Tibial nerve (tissue), 4 donors: Measurements from ENCODE around the gene MEGF10. TPM values are rescaled to one million over a fixed set of nuclear protein-coding genes. Genes with fewer than 3 reads are reported as not detected.
"Not testable (repeated sequence)": the region's sequence is repeated elsewhere in the genome, so short reads cannot be mapped to it uniquely, and the experiment has no call there.

Source experiments
- DNase-seq, 2 donors: peaks; one replicate each; pipeline ENCODE4 v3.0.0-alpha.2; 2019; ENCODE audit warnings: low spot score in 2 of 2
- H3K27ac ChIP-seq, 4 donors: fragments of 200-600 bp; sonication (generic) in 3 of 4; one replicate each; pipeline ENCODE4 v1.5.1; 2017 to 2019; ENCODE audit warnings: mild to moderate bottlenecking in 1 of 4
- H3K27me3 ChIP-seq, 2 donors: fragments of 200-600 bp; sonication (generic) in 1 of 2; one replicate each; pipeline versions ENCODE4 v1.5.1 to v1.6.0; 2017 to 2019
- H3K36me3 ChIP-seq, 3 donors: fragments of 200-600 bp; sonication (generic); one replicate each; pipeline ENCODE4 v1.5.1; 2018 to 2019
- H3K4me1 ChIP-seq, 4 donors: fragments of 200-600 bp; sonication (generic) in 3 of 4; one replicate each; pipeline ENCODE4 v1.5.1; 2017 to 2019
- H3K4me3 ChIP-seq, 4 donors: fragments of 200-600 bp; sonication (generic) in 3 of 4; one replicate each; pipeline ENCODE4 v1.5.1; 2017 to 2019; ENCODE audit warnings: mild to moderate bottlenecking in 1 of 4, moderate library complexity in 1 of 4
- H3K9me3 ChIP-seq, 4 donors: fragments of 200-600 bp; sonication (generic) in 3 of 4; one replicate each; pipeline ENCODE4 v1.5.1; 2017 to 2019
- CTCF ChIP-seq, 5 experiments: fragments of 200-600 bp in 3 of 5; fragments of 450-650 bp in 2 of 5; sonication (generic) in 3 of 5; IDR thresholded peaks; one replicate each; pipeline ENCODE4 v1.5.1; 2016 to 2019; ENCODE audit warnings: antibody characterized with exemption in 5 of 5, mild to moderate bottlenecking in 3 of 5, moderate library complexity in 2 of 5
- EP300 ChIP-seq, 2 donors: sonication (generic); formaldehyde crosslinking; IDR thresholded peaks; one replicate each; pipeline ENCODE4 v1.6.1; 2017; ENCODE audit warnings: antibody characterized with exemption in 2 of 2, mild to moderate bottlenecking in 1 of 2
- POLR2A ChIP-seq, 2 donors: fragments of 450-650 bp; IDR thresholded peaks; one replicate each; pipeline ENCODE4 v1.6.1; 2017; ENCODE audit warnings: antibody characterized with exemption in 2 of 2, mild to moderate bottlenecking in 2 of 2, moderate library complexity in 2 of 2
- WGBS, 2 donors: methylation state at CpG; one replicate each; pipeline ENCODE4 v1.1.5; 2018; 5-methylcytosine and 5-hydroxymethylcytosine counted together
- total RNA-seq, 4 donors: library from RNA; depleted of rRNA; stranded (reverse); fragments of >200 nt; gene quantifications; one replicate each; pipeline ENCODE4 v1.1.0, GENCODE V29; 2016

MEGF10 gene
- total RNA-seq, 4 donors from 2014 or later = 0.30 to 3.3 (median 1.3) TPM

DNA sequence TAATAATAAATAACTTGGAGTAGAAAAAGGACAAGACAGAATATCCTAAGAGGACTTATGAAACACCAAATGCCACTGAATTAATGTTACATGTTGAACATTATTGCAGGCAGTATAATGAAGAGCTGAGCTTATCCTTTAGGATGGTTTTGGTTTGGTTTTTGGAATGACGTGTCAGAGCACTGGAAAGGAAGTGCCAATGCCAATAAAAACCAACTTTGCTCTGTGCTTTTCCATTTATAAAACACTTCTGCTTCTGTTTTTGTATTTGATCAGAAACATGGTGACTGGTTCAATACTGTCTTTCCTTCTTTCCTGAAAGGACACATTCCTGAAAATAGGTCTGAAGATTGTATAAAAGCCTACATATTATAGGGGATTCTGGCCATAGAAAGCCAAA lies 4.2 kb downstream of the MEGF10 start:
- no peaks in the 10 kb centered on the region for H3K9me3 ChIP-seq
- H3K27ac ChIP-seq = no peak overlapping the region
- 39 to 57% methylated on average over 1 of the region's 1 CpG for WGBS, 2 donors
- no peaks in the 10 kb centered on the region for H3K36me3 ChIP-seq
- peaks cover 0 to 8% of the 10 kb centered on the region in 2 donors for H3K27me3 ChIP-seq
- TF ChIP-seq CTCF (IDR thresholded peaks at IDR 0.05) (no peak), EP300 (IDR thresholded peaks at IDR 0.05) (no peak), POLR2A (IDR thresholded peaks at IDR 0.05) (no peak)
- H3K4me3 ChIP-seq = no peak overlapping the region
- no peak for DNase-seq
- peaks cover 0 to 33% (median 0%) of the 10 kb centered on the region in 4 donors for H3K4me1 ChIP-seq

- WGBS, 2 donors = 80% methylated on average over 1 of the region's 1 CpG
- DNase-seq = no peak
- H3K9me3 ChIP-seq = no peaks in the 10 kb centered on the region
- peaks cover 0 to 3% of the 10 kb centered on the region in 2 donors for H3K27me3 ChIP-seq
- H3K27ac ChIP-seq = no peak overlapping the region
- no peaks in the 10 kb centered on the region for H3K36me3 ChIP-seq
- TF ChIP-seq POLR2A (IDR thresholded peaks at IDR 0.05) (no peak), EP300 (IDR thresholded peaks at IDR 0.05) (no peak), CTCF (IDR thresholded peaks at IDR 0.05) (no peak)
- peaks cover 0 to 27% (median 0%) of the 10 kb centered on the region in 4 donors for H3K4me1 ChIP-seq
- H3K4me3 ChIP-seq = no peak overlapping the region
These were observed 4.9 kb downstream of the MEGF10 start for GRCh38 chr5:127295454-127295853.

DNA sequence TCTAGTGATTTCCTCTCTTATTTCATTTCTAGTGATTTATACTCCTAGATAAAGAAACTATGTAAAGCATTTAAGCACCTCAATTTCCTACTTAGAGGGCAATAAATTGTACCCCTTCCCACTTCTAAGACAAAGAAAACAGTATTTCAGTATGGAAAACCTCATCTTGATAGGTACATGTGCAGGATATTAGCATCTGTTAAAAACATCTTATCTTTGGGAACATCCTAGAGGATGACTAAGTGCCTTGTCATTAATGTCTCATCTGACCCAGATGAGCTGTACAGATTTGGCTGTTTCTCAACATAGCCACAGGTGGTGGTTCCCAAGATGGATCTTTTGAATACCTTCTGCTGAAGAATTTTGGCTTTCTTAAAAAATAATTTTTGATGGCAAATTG lies 5.7 kb downstream of the MEGF10 start:
- Histone ChIP-seq H3K36me3 (no peaks in the 10 kb centered on the region), H3K9me3 (no peaks in the 10 kb centered on the region), H3K27me3 (no peaks in the 10 kb centered on the region), H3K27ac (no peak overlapping the region), H3K4me3 (no peak overlapping the region), H3K4me1 (peaks cover 0 to 21% (median 0%) of the 10 kb centered on the region in 4 donors)
- no peak for DNase-seq
- no peak for TF ChIP-seq POLR2A (IDR thresholded peaks at IDR 0.05)

DNA sequence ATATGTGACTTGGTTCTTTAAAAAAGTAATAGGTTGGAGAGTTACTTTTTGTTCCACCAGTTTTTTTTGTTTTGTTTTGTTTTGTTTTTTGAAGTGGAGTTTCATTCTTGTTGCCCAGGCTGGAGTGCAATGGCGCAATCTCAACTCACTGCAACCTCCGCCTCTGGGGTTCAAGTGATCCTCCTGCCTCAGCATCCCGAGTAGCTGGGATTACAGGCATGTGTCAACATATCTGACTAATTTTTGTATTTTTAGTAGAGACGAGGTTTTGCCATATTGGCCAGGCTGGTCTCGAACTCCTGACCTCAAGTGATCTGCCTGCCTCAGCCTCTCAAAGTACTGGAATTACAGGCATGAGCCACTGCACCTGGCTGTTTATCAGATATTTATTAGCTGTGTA lies 6.3 kb downstream of the MEGF10 start:
- DNase-seq = not testable (repeated sequence)

GRCh38 chr5:127297348-127298035 lies 6.9 kb downstream of the MEGF10 start:
- no peak for DNase-seq
- Histone ChIP-seq H3K36me3 (no peaks in the 10 kb centered on the region), H3K4me3 (no peak overlapping the region), H3K27me3 (no peaks in the 10 kb centered on the region), H3K27ac (no peak overlapping the region), H3K9me3 (no peaks in the 10 kb centered on the region), H3K4me1 (peaks cover 0 to 14% (median 0%) of the 10 kb centered on the region in 4 donors)
- no peak for TF ChIP-seq EP300 (IDR thresholded peaks at IDR 0.05)
- no peak for TF ChIP-seq POLR2A (IDR thresholded peaks at IDR 0.05)
- no peak for TF ChIP-seq CTCF (IDR thresholded peaks at IDR 0.05)
- 80 to 81% methylated on average over 4 of the region's 4 CpGs for WGBS, 2 donors

More for the DNA sequence above, 6.3 kb downstream of the MEGF10 start:
- H3K36me3 ChIP-seq, H3K27me3 ChIP-seq, H3K4me3 ChIP-seq, H3K9me3 ChIP-seq, H3K27ac ChIP-seq: not testable (repeated sequence)
- peaks cover 0 to 15% (median 0%) of the 10 kb centered on the region in 4 donors for H3K4me1 ChIP-seq
- 77 to 84% methylated on average over 5 of the region's 5 CpGs for WGBS, 2 donors

- no peak for DNase-seq
- Histone ChIP-seq H3K27ac (no peak overlapping the region), H3K9me3 (no peaks in the 10 kb centered on the region), H3K27me3 (no peaks in the 10 kb centered on the region), H3K4me1 (peaks cover 0 to 14% (median 0%) of the 10 kb centered on the region in 4 donors), H3K4me3 (no peak overlapping the region), H3K36me3 (no peaks in the 10 kb centered on the region)
- 84 to 86% methylated on average over 4 of the region's 4 CpGs for WGBS, 2 donors
- TF ChIP-seq EP300 (IDR thresholded peaks at IDR 0.05) (no peak), CTCF (IDR thresholded peaks at IDR 0.05) (no peak), POLR2A (IDR thresholded peaks at IDR 0.05) (no peak)
These were observed 7.4 kb downstream of the MEGF10 start for GRCh38 chr5:127298036-127298429.
